Stimulated activated CD8-positive, alpha-beta memory T cell treated with anti-CD3 and anti-CD28 coated beads, Interleukin-12 subunit alpha, Interleukin-12 subunit beta, amount 100 ng/mL, for 1 hour (primary cell): ENCODE results near the gene ACTL10.
A peak's percentile ranks its signal among the peaks of the same experiment; 100 is the strongest.

ENCODE experiments used
- DNase-seq: peaks from one replicate; pipeline ENCODE4 v3.0.0-alpha.2; 2020; ENCODE audit warnings: low read depth

The ACTL10 gene

GRCh38 chr20:33649201-33649681, 17.5 kb upstream of the ACTL10 start:
- DNase-seq: no peak

DNA sequence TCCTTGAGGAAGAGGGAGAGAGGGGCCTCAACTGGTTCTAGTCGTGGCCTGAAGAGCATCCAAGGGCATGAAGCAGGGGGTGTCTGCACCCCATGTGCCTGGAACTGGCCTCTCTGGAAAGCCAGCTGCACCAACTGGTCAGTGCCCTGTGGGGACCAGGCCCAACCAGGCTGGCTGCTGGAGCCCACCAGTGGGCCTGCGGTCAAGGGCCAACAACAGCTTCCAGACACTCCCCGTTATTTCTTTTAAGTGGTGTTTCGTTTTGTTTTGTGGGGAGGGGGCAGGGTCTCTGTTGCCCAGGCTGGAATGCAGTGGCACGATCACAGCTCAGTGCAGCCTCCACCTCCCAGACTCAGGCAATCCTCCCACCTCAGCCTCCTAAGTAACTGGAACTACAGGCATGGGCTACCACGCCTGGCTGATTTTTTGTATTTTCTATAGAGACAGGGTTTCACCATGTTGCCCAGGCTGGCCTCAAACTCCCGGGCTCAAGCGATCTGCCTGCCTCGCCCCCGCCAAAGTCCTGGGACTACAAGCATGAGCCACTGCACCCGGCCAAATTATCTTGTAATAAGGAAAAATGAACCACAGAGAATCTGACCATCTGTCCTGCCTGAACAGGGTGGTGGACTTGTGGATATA, 16.5 kb upstream of the ACTL10 start:
- no peak for DNase-seq

GRCh38 chr20:33650753-33651561, 15.8 kb upstream of the ACTL10 start:
- no peak for DNase-seq

- DNase-seq: no peak
Observed at GRCh38 chr20:33651562-33652048, 15.1 kb upstream of the ACTL10 start.

GRCh38 chr20:33653218-33653899, 13.4 kb upstream of the ACTL10 start:
- no peak for DNase-seq

DNA sequence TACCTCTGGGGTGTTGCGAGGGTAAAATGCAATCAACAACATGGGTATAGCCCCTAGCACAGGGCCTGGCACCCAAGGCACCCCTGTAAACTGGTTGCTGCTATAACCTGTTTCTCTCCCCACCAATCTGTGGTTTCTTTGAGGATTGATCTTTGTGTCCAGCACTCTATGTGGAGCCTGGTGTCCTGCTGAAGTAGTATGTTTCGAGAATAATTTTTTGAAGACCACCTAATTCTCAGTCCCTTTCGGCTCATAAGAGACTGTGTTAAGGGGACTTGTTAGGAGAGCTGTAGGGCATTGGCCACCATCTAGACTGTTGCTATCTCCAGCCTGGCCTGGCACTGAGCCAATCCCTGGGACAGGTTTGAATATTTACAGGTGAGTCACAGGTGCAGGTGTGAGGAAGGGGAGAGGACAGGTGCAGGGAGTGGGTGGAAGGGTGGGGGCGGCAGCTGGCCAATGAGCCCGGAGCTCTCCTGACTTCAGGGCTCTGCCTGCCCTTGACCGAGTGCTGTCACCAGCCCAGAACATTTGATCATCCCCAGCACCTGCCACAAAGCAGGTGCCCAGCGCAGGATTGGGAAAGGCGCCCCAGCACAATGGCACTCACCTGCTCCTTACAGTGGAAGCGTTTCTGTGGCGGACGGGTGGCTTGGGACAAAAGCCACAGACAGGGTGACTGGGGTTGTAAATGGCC, 12.7 kb upstream of the ACTL10 start:
- DNase-seq: no peak

DNA sequence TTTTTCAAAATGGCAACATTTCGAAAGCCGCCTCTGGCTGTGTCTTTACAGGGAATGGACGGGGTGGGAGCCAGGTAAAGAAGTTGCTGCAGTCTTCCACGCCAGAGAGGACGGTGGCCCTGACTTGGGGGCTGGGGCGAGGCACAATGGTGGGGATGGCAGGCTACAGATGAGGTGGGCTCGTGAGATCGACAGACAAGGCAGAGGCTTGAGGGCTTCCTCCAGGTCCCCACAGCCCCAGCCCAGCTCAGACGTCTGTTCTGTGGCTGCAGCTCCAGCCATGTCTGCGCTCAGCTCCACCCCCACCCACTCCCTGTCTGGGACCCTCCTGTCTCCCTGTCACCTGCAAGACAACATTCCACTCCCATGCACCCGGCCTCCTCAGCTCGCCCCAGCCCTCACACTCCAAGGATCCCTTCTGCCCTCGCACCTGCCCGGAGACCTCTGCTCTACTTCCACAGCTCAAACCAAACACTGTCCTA, 12.0 kb upstream of the ACTL10 start:
- no peak for DNase-seq

DNA sequence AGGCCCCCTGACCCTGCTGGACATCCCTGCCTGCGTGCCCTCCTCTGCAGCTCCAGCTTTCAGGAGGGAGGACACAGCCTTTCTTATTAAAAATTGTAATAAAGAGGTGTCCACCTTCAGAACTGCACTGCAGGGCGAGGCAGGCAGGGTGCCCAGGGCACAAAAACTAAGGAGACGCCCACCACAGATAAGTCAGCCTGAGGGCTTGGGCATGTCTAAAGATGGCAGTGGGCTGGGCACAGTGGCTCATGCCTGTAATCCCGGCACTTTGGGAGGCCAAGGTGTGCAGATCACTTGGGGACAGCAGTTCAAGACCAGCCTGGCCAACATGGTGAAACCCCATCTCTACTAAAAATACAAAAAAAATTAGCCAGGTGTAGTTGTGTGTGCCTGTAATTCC, 11.6 kb upstream of the ACTL10 start:
- DNase-seq: no peak

DNA sequence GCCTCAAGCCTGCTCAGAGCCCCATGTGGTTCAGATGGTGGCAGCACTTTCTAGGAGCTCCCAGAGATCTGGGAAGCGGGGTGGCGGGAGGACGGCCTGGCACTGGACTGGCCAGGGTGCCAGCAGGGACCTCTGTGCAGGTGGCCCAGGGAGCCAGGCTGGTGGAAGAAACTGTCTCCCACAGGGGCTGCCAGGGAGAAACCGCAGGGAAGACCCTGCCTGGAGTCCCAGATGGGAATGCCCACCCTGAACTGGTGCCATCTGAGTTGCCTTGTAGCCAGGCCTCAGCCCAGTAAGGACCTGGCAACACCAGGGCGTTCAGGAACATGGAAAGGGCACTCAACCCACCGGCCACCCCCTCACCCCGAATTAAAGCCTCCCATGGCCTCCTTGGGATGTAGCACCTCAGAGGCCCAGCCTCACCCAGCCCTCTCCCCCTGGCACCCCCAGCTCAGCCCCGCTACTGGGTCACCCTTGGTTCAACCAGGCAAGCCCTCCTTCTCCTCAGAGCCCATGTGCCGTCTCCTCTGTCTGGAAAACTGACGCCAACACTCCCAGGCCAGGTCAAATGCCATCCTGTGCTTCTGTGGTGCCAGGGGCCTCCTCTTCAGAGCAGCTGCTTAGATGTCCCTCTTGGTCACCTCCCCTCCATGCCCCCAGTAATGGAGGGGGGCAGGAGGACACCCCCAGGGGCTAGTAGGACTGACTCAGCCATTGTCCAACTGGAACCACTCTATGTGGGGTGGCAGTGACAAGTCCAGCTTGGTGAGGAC, 10.5 kb upstream of the ACTL10 start:
- DNase-seq: no peak

DNA sequence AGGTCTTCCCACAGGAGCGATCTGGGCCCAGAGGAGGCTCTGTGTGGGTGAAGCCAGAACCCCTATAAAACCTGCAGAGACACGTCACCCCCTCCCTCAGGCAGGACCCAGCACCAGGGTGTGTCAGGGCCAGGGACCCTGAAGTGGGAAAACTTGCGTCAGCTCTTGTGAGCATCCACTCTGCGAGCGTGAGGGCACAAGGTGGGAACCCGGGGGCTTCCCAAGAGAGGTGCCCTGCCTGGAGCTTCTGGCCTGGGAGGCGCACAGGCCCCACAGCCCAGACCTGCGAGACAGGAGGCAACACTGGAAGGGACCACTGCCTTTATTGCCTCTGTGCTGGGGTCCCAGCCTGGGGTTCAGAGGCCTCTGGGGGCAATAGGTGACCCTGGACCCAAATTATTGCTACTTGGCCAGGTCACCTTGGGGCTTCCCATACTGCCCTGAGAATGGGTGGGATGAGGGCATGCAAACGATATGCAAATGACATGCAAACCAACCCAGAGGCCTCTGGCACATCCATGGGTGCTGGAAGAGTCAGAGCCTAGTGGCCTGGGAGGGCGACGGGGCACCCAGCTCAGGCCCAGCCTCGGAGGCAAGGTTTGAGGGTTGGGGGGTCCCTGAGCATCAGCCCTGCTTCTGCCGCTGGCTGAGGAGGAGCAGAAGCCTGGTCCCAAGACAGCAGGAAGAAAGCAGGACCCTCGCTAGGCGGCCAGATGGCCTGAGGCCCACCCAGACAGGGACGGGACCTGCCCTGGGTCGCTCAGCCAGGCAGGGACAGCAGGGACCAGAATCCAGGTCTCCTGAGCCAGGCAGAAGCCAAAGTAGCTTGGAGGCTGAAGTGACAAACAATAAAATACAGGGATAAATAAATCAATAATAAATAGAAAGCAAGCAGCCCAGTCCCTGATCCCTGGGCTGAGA, 9.7 kb upstream of the ACTL10 start:
- no peak for DNase-seq

GRCh38 chr20:33657704-33658095, 9.0 kb upstream of the ACTL10 start:
- DNase-seq: no peak

DNA sequence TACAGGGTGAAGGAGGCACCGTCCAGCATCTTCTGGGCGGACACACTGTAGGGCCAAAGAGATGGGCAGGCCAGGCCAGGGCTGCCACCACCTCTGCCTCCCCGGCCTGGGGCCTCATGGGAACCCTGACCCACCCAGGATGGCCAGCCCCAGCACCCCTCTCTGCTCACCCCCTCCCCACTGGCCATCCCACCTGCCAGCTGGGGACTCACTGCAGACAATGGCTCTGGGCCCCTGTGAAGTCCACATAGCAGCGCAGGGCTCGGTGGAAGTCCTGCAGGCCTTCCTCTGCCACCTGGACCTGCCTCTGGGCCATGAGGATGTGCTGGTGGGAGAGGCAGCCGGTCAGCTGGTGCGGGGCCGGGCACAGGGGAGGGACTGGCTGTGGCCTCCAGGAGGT, 8.2 kb upstream of the ACTL10 start:
- DNase-seq: no peak

GRCh38 chr20:33658929-33659328, 7.8 kb upstream of the ACTL10 start:
- no peak for DNase-seq

GRCh38 chr20:33659341-33660034, 7.3 kb upstream of the ACTL10 start:
- no peak for DNase-seq

DNA sequence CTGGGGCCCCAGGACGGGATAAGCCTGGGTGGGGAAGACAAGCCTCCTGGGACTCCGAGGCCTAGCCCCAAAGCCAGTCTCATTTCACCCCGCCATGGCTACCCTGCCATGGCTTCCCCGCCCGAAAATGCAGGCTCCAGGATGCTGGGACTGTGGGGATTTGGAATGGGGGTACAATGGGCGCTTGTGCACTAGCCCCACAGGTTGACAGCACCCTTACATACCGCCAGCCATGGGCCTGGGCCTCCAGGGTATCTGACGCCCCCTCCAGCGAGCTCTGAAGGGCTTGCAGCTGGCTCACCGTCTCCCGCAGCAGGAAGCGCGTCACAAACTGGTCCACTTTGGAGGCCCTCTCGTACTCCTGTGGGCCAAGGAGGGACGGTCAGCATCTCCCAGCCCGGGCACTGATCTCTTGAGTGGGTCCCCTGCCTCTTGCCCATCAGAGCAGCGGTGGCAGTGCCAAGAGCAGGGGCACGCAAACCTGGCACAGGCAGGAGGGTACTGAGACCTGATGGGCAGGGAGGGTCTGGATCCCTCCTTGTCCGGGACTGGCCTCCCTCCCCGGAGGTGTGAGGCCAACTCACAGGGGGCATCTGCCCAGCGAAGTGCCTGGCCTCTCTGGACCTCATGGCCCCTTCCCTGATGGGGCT, 6.6 kb upstream of the ACTL10 start:
- no peak for DNase-seq

GRCh38 chr20:33660685-33661058, 6.1 kb upstream of the ACTL10 start:
- DNase-seq: no peak

DNA sequence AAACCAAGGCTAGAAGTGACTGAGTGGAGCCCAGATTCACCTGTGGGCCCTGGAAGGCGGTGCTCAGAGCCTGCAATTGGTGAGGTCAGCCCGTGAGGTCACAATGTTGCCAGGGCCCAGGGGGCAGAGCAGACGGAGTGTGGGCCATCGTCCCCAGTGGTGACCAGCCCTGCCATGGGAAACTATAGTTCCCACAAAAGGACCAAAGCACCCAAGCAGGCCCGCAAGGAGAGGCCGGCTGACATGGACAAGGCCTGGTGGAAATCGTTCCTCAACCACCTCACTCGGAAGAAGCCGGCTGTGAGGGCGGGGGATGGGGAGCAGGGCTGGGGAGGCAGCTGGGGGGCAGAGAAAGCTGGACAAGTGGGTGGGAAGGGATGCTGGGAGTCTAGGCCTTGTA, 4.6 kb upstream of the ACTL10 start, which contains the start of gene C20orf144:
C20orf144 (plus strand) TSS at position 156 of the 400 bp plus-strand sequence; CDS start at position 175, 19 bp downstream.
- DNase-seq: no peak

DNA sequence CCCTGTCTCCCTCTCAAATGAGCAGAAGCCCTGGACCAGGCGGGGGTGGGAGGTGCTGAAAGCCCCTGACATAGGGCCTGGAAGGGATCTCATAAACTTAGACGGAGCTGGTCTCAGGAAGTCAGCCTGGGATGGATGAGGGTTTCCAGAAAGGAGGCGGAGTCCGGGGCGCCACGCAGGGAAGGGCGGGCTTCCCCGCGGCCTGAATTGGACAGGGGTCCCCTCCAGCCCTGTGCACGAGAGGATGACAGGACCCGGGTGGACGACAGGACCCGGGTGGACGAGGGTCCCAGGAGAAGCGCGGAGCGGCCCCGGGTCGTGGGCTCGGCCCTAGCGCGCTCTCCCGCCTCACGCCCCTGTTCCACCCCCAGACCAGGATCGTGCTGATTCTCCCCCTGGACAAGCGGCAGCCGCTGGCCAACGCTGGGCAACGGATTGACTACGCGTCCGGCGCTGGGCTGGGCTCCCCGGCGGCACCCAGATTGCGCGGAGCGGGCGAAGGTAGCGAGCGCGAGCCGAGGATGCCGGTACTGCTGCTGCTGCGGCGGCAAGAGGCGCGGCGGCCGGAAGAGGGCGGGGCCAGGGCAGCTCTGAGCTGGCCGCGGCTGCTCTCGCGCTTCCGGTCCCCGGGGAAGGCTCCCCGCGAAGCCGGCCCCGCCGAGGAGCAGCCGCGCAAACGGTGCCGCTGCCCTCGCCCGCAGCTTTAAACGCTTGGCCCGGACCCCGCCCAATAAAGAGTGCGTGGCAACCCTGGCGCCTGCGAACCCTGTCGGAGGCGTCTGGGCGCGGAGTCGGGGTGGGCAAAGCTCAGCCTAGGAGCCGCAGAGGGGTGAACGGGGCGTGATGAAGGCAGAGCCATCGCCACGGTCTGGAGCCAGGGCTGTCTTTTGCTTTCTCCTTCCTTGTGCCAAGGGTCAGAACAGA, 3.3 kb upstream of the ACTL10 start:
- peak; percentile 67 for DNase-seq
